HL-60 (cell line): ENCODE data around the gene PITPNC1.

ENCODE experiments used
- DNase-seq, 2 experiments: peaks; one replicate each; pipeline ENCODE4 v3.0.0-alpha.2; 2010 to 2020; ENCODE audit warnings: low read depth in 1 of 2, low spot score in 1 of 2
- H3K27ac ChIP-seq: fragments of 250-450 bp; sonication (Bioruptor Pico); replicated peaks from 2 replicates; pipeline ENCODE4 v1.5.1; 2020; ENCODE audit warnings: mild to moderate bottlenecking, moderate library complexity
- H3K27me3 ChIP-seq: fragments of 250-450 bp; sonication (Bioruptor Pico); 2 replicates; pipeline ENCODE4 v1.5.1; 2021; ENCODE audit warnings: mild to moderate bottlenecking, moderate library complexity; ENCODE audit not compliant: insufficient read depth, poor library complexity, severe bottlenecking
- H3K4me3 ChIP-seq: replicated peaks from 2 replicates; pipeline ENCODE4 v1.5.1; 2011; ENCODE audit warnings: mild to moderate bottlenecking, control low read depth, low read length; ENCODE audit not compliant: insufficient read depth
- GABPA ChIP-seq: IDR thresholded peaks from 2 replicates; pipeline ENCODE4 v1.6.1; 2012; ENCODE audit warnings: low read depth
- POLR2AphosphoS5 ChIP-seq: IDR thresholded peaks from 2 replicates; pipeline ENCODE4 v1.6.1; 2012; ENCODE audit warnings: low read depth
- SPI1 ChIP-seq: IDR thresholded peaks from 2 replicates; pipeline ENCODE4 v1.6.1; 2012; ENCODE audit warnings: low read depth, mild to moderate bottlenecking, borderline replicate concordance
- TF ChIP-seq, protein P1 (sequence below): IDR thresholded peaks from 2 replicates; pipeline ENCODE4 v1.6.1; 2012; ENCODE audit warnings: low read depth; ENCODE audit not compliant: insufficient replicate concordance
- TF ChIP-seq, protein P2 (sequence below): IDR thresholded peaks from one replicate; pipeline ENCODE4 v1.5.1; 2011; ENCODE audit warnings: low read length, control low read depth, inconsistent platforms; ENCODE audit not compliant: insufficient read depth

The PITPNC1 gene

GRCh38 chr17:67617304-67617899, 240.3 kb downstream of the PITPNC1 start:
- TF ChIP-seq POLR2AphosphoS5 = no peak
- TF ChIP-seq, protein P1, sequence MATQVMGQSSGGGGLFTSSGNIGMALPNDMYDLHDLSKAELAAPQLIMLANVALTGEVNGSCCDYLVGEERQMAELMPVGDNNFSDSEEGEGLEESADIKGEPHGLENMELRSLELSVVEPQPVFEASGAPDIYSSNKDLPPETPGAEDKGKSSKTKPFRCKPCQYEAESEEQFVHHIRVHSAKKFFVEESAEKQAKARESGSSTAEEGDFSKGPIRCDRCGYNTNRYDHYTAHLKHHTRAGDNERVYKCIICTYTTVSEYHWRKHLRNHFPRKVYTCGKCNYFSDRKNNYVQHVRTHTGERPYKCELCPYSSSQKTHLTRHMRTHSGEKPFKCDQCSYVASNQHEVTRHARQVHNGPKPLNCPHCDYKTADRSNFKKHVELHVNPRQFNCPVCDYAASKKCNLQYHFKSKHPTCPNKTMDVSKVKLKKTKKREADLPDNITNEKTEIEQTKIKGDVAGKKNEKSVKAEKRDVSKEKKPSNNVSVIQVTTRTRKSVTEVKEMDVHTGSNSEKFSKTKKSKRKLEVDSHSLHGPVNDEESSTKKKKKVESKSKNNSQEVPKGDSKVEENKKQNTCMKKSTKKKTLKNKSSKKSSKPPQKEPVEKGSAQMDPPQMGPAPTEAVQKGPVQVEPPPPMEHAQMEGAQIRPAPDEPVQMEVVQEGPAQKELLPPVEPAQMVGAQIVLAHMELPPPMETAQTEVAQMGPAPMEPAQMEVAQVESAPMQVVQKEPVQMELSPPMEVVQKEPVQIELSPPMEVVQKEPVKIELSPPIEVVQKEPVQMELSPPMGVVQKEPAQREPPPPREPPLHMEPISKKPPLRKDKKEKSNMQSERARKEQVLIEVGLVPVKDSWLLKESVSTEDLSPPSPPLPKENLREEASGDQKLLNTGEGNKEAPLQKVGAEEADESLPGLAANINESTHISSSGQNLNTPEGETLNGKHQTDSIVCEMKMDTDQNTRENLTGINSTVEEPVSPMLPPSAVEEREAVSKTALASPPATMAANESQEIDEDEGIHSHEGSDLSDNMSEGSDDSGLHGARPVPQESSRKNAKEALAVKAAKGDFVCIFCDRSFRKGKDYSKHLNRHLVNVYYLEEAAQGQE = no peak
- TF ChIP-seq SPI1 = no peak
- TF ChIP-seq, protein P2, sequence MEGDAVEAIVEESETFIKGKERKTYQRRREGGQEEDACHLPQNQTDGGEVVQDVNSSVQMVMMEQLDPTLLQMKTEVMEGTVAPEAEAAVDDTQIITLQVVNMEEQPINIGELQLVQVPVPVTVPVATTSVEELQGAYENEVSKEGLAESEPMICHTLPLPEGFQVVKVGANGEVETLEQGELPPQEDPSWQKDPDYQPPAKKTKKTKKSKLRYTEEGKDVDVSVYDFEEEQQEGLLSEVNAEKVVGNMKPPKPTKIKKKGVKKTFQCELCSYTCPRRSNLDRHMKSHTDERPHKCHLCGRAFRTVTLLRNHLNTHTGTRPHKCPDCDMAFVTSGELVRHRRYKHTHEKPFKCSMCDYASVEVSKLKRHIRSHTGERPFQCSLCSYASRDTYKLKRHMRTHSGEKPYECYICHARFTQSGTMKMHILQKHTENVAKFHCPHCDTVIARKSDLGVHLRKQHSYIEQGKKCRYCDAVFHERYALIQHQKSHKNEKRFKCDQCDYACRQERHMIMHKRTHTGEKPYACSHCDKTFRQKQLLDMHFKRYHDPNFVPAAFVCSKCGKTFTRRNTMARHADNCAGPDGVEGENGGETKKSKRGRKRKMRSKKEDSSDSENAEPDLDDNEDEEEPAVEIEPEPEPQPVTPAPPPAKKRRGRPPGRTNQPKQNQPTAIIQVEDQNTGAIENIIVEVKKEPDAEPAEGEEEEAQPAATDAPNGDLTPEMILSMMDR = no peak
- no peak for TF ChIP-seq GABPA
- no peak for DNase-seq
- no peak overlapping the region for H3K4me3 ChIP-seq
- H3K27ac ChIP-seq = no peak overlapping the region
- no peaks in the 10 kb centered on the region for H3K27me3 ChIP-seq

GRCh38 chr17:67619555-67619954, 242.5 kb downstream of the PITPNC1 start:
- no peak for DNase-seq
- H3K27me3 ChIP-seq = no peaks in the 10 kb centered on the region
- no peak overlapping the region for H3K4me3 ChIP-seq
- no peak overlapping the region for H3K27ac ChIP-seq
- TF ChIP-seq SPI1 = no peak

GRCh38 chr17:67620088-67620487, 243.0 kb downstream of the PITPNC1 start:
- Histone ChIP-seq H3K4me3 (no peak overlapping the region), H3K27me3 (no peaks in the 10 kb centered on the region), H3K27ac (no peak overlapping the region)
- TF ChIP-seq, protein P2 = no peak
- TF ChIP-seq, protein P1 = no peak
- TF ChIP-seq SPI1 = no peak
- TF ChIP-seq POLR2AphosphoS5 = no peak
- TF ChIP-seq GABPA = no peak
- DNase-seq = no peak

GRCh38 chr17:67620636-67621035, 243.6 kb downstream of the PITPNC1 start:
- Histone ChIP-seq H3K27me3 (no peaks in the 10 kb centered on the region), H3K27ac (no peak overlapping the region), H3K4me3 (no peak overlapping the region)
- DNase-seq = no peak
- TF ChIP-seq, protein P1 = no peak
- TF ChIP-seq, protein P2 = no peak
- no peak for TF ChIP-seq GABPA
- no peak for TF ChIP-seq POLR2AphosphoS5
- TF ChIP-seq SPI1 = no peak
